NCI-H2029 (cell line): ENCODE results near the gene PLSCR3.

Experiments
- DNase-seq: peaks from one replicate; lab custom pipeline; 2025; lab: John Stamatoyannopoulos, UW

The PLSCR3 gene

GRCh38 chr17:7347630-7348477 lies 46.5 kb downstream of the PLSCR3 start:
- no peak for DNase-seq

GRCh38 chr17:7346761-7347614 lies 47.3 kb downstream of the PLSCR3 start:
- DNase-seq, result no peak

- no peak for DNase-seq
Observed at GRCh38 chr17:7343250-7343649, 51.1 kb downstream of the PLSCR3 start.

GRCh38 chr17:7341842-7342241 lies 52.5 kb downstream of the PLSCR3 start:
- DNase-seq, result no peak

- no peak for DNase-seq
Observed at GRCh38 chr17:7340179-7340578, 54.1 kb downstream of the PLSCR3 start.
